ENCODE data around the gene KMT5B.

KMT5B gene

GRCh38 chr11:68122936-68123539 is 90.1 kb downstream of the KMT5B start:
- H3K4me1 ChIP-seq (ENCODE audit: control insufficient read depth, insufficient read depth, low read length), result no peaks in the 10 kb centered on the region
- TF ChIP-seq ZNF624 (tag by site-specific recombination; IDR thresholded peaks at IDR 0.05) (no peak), ZNF76 (tag by site-specific recombination; IDR thresholded peaks at IDR 0.05; ENCODE audit: borderline replicate concordance, low read depth) (no peak), SCRT1 (tag by site-specific recombination; IDR thresholded peaks at IDR 0.05; ENCODE audit: borderline replicate concordance) (no peak), ZFP37 (tag by site-specific recombination; IDR thresholded peaks at IDR 0.05) (no peak), ZNF629 (tag by site-specific recombination; IDR thresholded peaks at IDR 0.05) (no peak), ZBTB20 (tag by site-specific recombination; IDR thresholded peaks at IDR 0.05) (no peak), ZNF449 (tag by site-specific recombination; IDR thresholded peaks at IDR 0.05) (no peak), ZNF148 (tag by site-specific recombination; IDR thresholded peaks at IDR 0.05; ENCODE audit: borderline replicate concordance) (no peak), YY2 (tag by site-specific recombination; IDR thresholded peaks at IDR 0.05) (no peak), KLF8 (tag by site-specific recombination; IDR thresholded peaks at IDR 0.05) (no peak), ZNF114 (tag by site-specific recombination; IDR thresholded peaks at IDR 0.05) (no peak), ZBTB10 (tag by site-specific recombination; IDR thresholded peaks at IDR 0.05) (no peak), AEBP2 (tag by site-specific recombination; IDR thresholded peaks at IDR 0.05; ENCODE audit: borderline replicate concordance) (no peak), ZNF501 (tag by site-specific recombination; IDR thresholded peaks at IDR 0.05) (no peak), ZNF529 (tag by site-specific recombination; IDR thresholded peaks at IDR 0.05; ENCODE audit: insufficient replicate concordance) (no peak), ZNF274 (IDR thresholded peaks at IDR 0.05; ENCODE audit: low read length) (no peak), ZNF274 (tag by site-specific recombination; IDR thresholded peaks at IDR 0.05; ENCODE audit: borderline replicate concordance) (no peak), ZNF140 (tag by site-specific recombination; IDR thresholded peaks at IDR 0.05) (no peak), OSR2 (tag by site-specific recombination; IDR thresholded peaks at IDR 0.05) (no peak)
- TF ChIP-seq, protein P1, sequence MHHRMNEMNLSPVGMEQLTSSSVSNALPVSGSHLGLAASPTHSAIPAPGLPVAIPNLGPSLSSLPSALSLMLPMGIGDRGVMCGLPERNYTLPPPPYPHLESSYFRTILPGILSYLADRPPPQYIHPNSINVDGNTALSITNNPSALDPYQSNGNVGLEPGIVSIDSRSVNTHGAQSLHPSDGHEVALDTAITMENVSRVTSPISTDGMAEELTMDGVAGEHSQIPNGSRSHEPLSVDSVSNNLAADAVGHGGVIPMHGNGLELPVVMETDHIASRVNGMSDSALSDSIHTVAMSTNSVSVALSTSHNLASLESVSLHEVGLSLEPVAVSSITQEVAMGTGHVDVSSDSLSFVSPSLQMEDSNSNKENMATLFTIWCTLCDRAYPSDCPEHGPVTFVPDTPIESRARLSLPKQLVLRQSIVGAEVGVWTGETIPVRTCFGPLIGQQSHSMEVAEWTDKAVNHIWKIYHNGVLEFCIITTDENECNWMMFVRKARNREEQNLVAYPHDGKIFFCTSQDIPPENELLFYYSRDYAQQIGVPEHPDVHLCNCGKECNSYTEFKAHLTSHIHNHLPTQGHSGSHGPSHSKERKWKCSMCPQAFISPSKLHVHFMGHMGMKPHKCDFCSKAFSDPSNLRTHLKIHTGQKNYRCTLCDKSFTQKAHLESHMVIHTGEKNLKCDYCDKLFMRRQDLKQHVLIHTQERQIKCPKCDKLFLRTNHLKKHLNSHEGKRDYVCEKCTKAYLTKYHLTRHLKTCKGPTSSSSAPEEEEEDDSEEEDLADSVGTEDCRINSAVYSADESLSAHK (tag by site-specific recombination; IDR thresholded peaks at IDR 0.05), result no peak
- CTCF ChIA-PET, result no interaction called here

More at GRCh38 chr11:68122936-68123539, 90.1 kb downstream of the KMT5B start:
- H3K36me3 ChIP-seq (ENCODE audit: control insufficient read depth in 2 of 2, insufficient read depth in 1 of 2, low read length in 2 of 2), result peaks cover 0 to 6% of the 10 kb centered on the region in 2 experiments; a peak in 1 of 3 replicates
- POLR2A ChIA-PET, result no interaction called here
- no peak overlapping the region for H3K4me3 ChIP-seq (ENCODE audit: low read depth, low read length)
- no peaks in the 10 kb centered on the region for H3K9me3 ChIP-seq (ENCODE audit: control insufficient read depth, insufficient read depth, low read depth, low read length)
- H3K27ac ChIP-seq (ENCODE audit: extremely low read depth, low read depth, low read length), result no peak overlapping the region

All from HEK293 (cell line).